ENCODE measurements around the gene UPB1. TPM values are rescaled to one million over a fixed set of nuclear protein-coding genes. Genes with fewer than 3 reads are reported as not detected.

UPB1 gene
- total and polyA plus RNA-seq, 4 donors = 0.87 to 4.5 (median 3.0) TPM

- peaks cover 7 to 28% (median 18%) of the 10 kb centered on the region in 5 donors for H3K4me1 ChIP-seq (ENCODE audit: control insufficient read depth in 5 of 5, insufficient read depth in 5 of 5, low read length in 5 of 5)
- H3K9me3 ChIP-seq (ENCODE audit: control insufficient read depth in 4 of 4, insufficient read depth in 3 of 4, low read length in 3 of 4) = no peaks in the 10 kb centered on the region
- WGBS, 2 donors = 27 to 42% methylated on average over 3 of the region's 3 CpGs
- no peaks in the 10 kb centered on the region for H3K36me3 ChIP-seq (ENCODE audit: control insufficient read depth in 4 of 4, insufficient read depth in 4 of 4, low read length in 4 of 4)
- ATAC-seq (ENCODE audit: insufficient read depth, low FRiP score) (no peak), DNase-seq (peak in 1 of 3 donors; percentile 16)
- no peak for TF ChIP-seq CTCF (IDR thresholded peaks at IDR 0.05; ENCODE audit: control extremely low read depth, extremely low read depth)
- H3K27me3 ChIP-seq (ENCODE audit: control insufficient read depth in 3 of 3, insufficient read depth in 3 of 3, low read length in 2 of 3) = no peaks in the 10 kb centered on the region
- no peak overlapping the region for H3K9ac ChIP-seq (ENCODE audit: insufficient read depth in 1 of 2, low read length in 2 of 2)
- H3K4me3 ChIP-seq = no peak overlapping the region
- peak overlapping the region in 1 of 2 donors; percentile 58 for H3K27ac ChIP-seq (ENCODE audit: low read depth in 1 of 2, low read length in 1 of 2)
These were observed 16.9 kb downstream of the UPB1 start for GRCh38 chr22:24512043-24512442.

GRCh38 chr22:24513378-24514240, 18.5 kb downstream of the UPB1 start:
- H3K27ac ChIP-seq (ENCODE audit: low read depth in 1 of 2, low read length in 1 of 2) = no peak overlapping the region
- TF ChIP-seq CTCF (IDR thresholded peaks at IDR 0.05; ENCODE audit: control extremely low read depth, extremely low read depth) = no peak
- no peak for ATAC-seq (ENCODE audit: insufficient read depth, low FRiP score)
- 93 to 95% methylated on average over 9 of the region's 9 CpGs for WGBS, 2 donors
- H3K9ac ChIP-seq (ENCODE audit: insufficient read depth in 1 of 2, low read length in 2 of 2) = no peak overlapping the region
- H3K9me3 ChIP-seq (ENCODE audit: control insufficient read depth in 4 of 4, insufficient read depth in 3 of 4, low read length in 3 of 4) = no peaks in the 10 kb centered on the region
- no peak for DNase-seq
- no peak overlapping the region for H3K4me3 ChIP-seq
- no peaks in the 10 kb centered on the region for H3K36me3 ChIP-seq (ENCODE audit: control insufficient read depth in 4 of 4, insufficient read depth in 4 of 4, low read length in 4 of 4)
- H3K27me3 ChIP-seq (ENCODE audit: control insufficient read depth in 3 of 3, insufficient read depth in 3 of 3, low read length in 2 of 3) = no peaks in the 10 kb centered on the region
- H3K4me1 ChIP-seq (ENCODE audit: control insufficient read depth in 5 of 5, insufficient read depth in 5 of 5, low read length in 5 of 5) = peaks cover 7 to 22% (median 12%) of the 10 kb centered on the region in 5 donors

GRCh38 chr22:24514241-24515026, 19.3 kb downstream of the UPB1 start:
- no peak for TF ChIP-seq CTCF (IDR thresholded peaks at IDR 0.05; ENCODE audit: control extremely low read depth, extremely low read depth)
- ATAC-seq (ENCODE audit: insufficient read depth, low FRiP score) (no peak), DNase-seq (no peak)
- Histone ChIP-seq H3K27me3 (ENCODE audit: control insufficient read depth in 3 of 3, insufficient read depth in 3 of 3, low read length in 2 of 3) (no peaks in the 10 kb centered on the region), H3K9me3 (ENCODE audit: control insufficient read depth in 4 of 4, insufficient read depth in 3 of 4, low read length in 3 of 4) (no peaks in the 10 kb centered on the region), H3K4me3 (no peak overlapping the region), H3K27ac (ENCODE audit: low read depth in 1 of 2, low read length in 1 of 2) (no peak overlapping the region), H3K4me1 (ENCODE audit: control insufficient read depth in 5 of 5, insufficient read depth in 5 of 5, low read length in 5 of 5) (peaks cover 7 to 22% (median 12%) of the 10 kb centered on the region in 5 donors), H3K9ac (ENCODE audit: insufficient read depth in 1 of 2, low read length in 2 of 2) (no peak overlapping the region), H3K36me3 (ENCODE audit: control insufficient read depth in 4 of 4, insufficient read depth in 4 of 4, low read length in 4 of 4) (no peaks in the 10 kb centered on the region)
- 72 to 73% methylated on average over 14 of the region's 14 CpGs for WGBS, 2 donors

Measured in lung (tissue), 12 donors.